MM.1S (cell line): ENCODE results near the gene TFPI.

Experiments used
- CTCF ChIP-seq: fragments of 300-600 bp; sonication (generic); IDR thresholded peaks from 2 replicates; pipeline ENCODE4 v1.5.1; 2016; ENCODE audit warnings: antibody characterized with exemption, low read length, mixed read lengths
- EZH2 ChIP-seq: fragments of 300-600 bp; sonication (generic); optimal IDR thresholded peaks from 2 replicates; pipeline ENCODE3; 2017; ENCODE audit warnings: low read depth, mild to moderate bottlenecking, antibody characterized with exemption, low read length, mixed read lengths
- EZH2phosphoT487 ChIP-seq: fragments of 300-600 bp; sonication (generic); IDR thresholded peaks from 2 replicates; pipeline ENCODE4 v1.6.1; 2018; ENCODE audit warnings: antibody characterized with exemption, low read length

DNA sequence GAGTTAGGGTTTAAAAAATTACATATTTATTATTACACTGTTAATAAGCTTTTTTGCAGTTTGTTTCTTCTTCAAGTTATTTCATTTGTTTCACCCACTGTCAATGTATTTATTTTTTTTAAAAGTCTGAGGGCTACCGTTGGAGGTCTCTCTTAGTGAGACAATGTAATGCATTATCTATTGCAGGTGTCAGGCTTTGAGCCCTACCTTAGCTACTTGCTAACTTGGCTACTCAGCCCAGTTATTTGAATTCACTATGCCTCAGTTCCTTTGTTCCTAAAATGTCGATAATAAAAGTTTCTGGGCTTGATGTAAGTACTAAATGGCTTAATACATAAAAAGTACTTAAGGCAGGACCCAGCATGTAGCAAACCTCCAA, 458 bp upstream of the TFPI start:
- no peak for TF ChIP-seq CTCF
- TF ChIP-seq EZH2: no peak
- no peak for TF ChIP-seq EZH2phosphoT487
